Subcutaneous preadipocyte (primary cell): ENCODE results near the gene TSPEAR. TPM values are rescaled to one million over a fixed set of nuclear protein-coding genes. Genes with fewer than 3 reads are reported as not detected.

Experiments
- small RNA-seq: library from RNA; depleted of rRNA; stranded (forward); fragments of <200 nt; gene quantifications from one replicate; pipeline ENCODE3, GENCODE V24; 2012
- total RNA-seq: library from RNA; depleted of rRNA; stranded (reverse); fragments of >200 nt; gene quantifications from 2 replicates; pipeline ENCODE4 v1.2.3, GENCODE V29; 2012

TSPEAR gene
- total RNA-seq, 1 donor, result not detected

GRCh38 chr21:44573630-44574456, 137.5 kb downstream of the TSPEAR start, which contains the start of gene KRTAP10-4:
Gene KRTAP10-4 (plus strand): TSS chr21:44573729. CDS start chr21:44573759, 30 bp downstream.

GRCh38 chr21:44558695-44559094, 152.7 kb downstream of the TSPEAR start, which contains the start of gene KRTAP10-3:
Gene KRTAP10-3 (minus strand): TSS chr21:44558795. CDS start chr21:44558715, 80 bp downstream.

GRCh38 chr21:44551340-44551961, 159.9 kb downstream of the TSPEAR start, which contains the start of gene KRTAP10-2:
Gene KRTAP10-2 (minus strand): TSS chr21:44551505. CDS start chr21:44551458, 47 bp downstream.

GRCh38 chr21:44539991-44540666, 171.2 kb downstream of the TSPEAR start, which contains the start of gene KRTAP10-1:
Gene KRTAP10-1 (minus strand): TSS chr21:44540195. CDS start chr21:44540150, 45 bp downstream.

GRCh38 chr21:44454747-44455523, 256.4 kb downstream of the TSPEAR start, which contains the start of gene LRRC3:
Gene LRRC3 (plus strand): TSS chr21:44455510. CDS start chr21:44456645, 1,135 bp downstream.

Small RNA genes lying within 50 kb of the gene (small RNA-seq; reads per million reads assigned to genes)
- gene KRTAP12-6P, result not detected

Other genes with a start within 250 kb of the TSPEAR start
- not detected in 2 replicates for gene KRTAP10-1, start 171.4 kb downstream of the TSPEAR start, total RNA-seq
- not detected in 2 replicates for gene KRTAP10-2, start 160.1 kb downstream of the TSPEAR start, total RNA-seq
- gene KRTAP10-3, start 152.8 kb downstream of the TSPEAR start, total RNA-seq, result not detected in 2 replicates
- gene KRTAP10-4, start 137.8 kb downstream of the TSPEAR start, total RNA-seq, result not detected in 2 replicates
- not detected in 2 replicates for gene KRTAP10-5, start 131.0 kb downstream of the TSPEAR start, total RNA-seq
- gene KRTAP10-6, start 119.1 kb downstream of the TSPEAR start, total RNA-seq, result not detected in 2 replicates
- not detected in 2 replicates for gene KRTAP10-7, start 111.0 kb downstream of the TSPEAR start, total RNA-seq
- gene KRTAP10-8, start 99.5 kb downstream of the TSPEAR start, total RNA-seq, result not detected in 2 replicates
- not detected in 2 replicates for gene KRTAP10-9, start 84.5 kb downstream of the TSPEAR start, total RNA-seq
- not detected in 2 replicates for gene KRTAP10-10, start 74.2 kb downstream of the TSPEAR start, total RNA-seq
- not detected in 2 replicates for gene KRTAP10-11, start 65.2 kb downstream of the TSPEAR start, total RNA-seq
- not detected in 2 replicates for gene KRTAP12-4, start 56.9 kb downstream of the TSPEAR start, total RNA-seq
- not detected in 2 replicates for gene KRTAP12-3, start 53.6 kb downstream of the TSPEAR start, total RNA-seq
- gene KRTAP12-2, start 44.6 kb downstream of the TSPEAR start, total RNA-seq, result not detected in 2 replicates
- not detected in 2 replicates for gene KRTAP12-1, start 29.4 kb downstream of the TSPEAR start, total RNA-seq
- gene KRTAP10-12, start 14.4 kb downstream of the TSPEAR start, total RNA-seq, result not detected in 2 replicates
- 92.7 and 94.8 TPM in 2 replicates for gene UBE2G2, start 90.2 kb upstream of the TSPEAR start, total RNA-seq
- 69.0 and 84.1 TPM in 2 replicates for gene SUMO3, start 106.5 kb upstream of the TSPEAR start, total RNA-seq
- gene PTTG1IP, start 162.1 kb upstream of the TSPEAR start, total RNA-seq, result 108 and 111 TPM in 2 replicates
- not detected in 2 replicates for gene ITGB2, start 209.3 kb upstream of the TSPEAR start, total RNA-seq
- gene SLX9, start 228.5 kb upstream of the TSPEAR start, total RNA-seq, result 17.6 and 22.1 TPM in 2 replicates